GM12892 (cell line): ENCODE data around the gene ATP8B4.

Experiments used
- POLR2A ChIP-seq: IDR thresholded peaks from 2 replicates; pipeline ENCODE4 v1.6.1; 2011; ENCODE audit warnings: low read depth, low read length, control low read depth
- POLR2AphosphoS5 ChIP-seq: IDR thresholded peaks from 2 replicates; pipeline ENCODE4 v1.6.1; 2011; ENCODE audit warnings: low read depth, low read length, control low read depth

- TF ChIP-seq POLR2A: no peak
- no peak for TF ChIP-seq POLR2AphosphoS5
Observed at GRCh38 chr15:49877117-49877872, 241.7 kb downstream of the ATP8B4 start.
